CD4-positive, alpha-beta T cell (primary cell): ENCODE measurements around the gene FERMT1. TPM values are rescaled to one million over a fixed set of nuclear protein-coding genes. Genes with fewer than 3 reads are reported as not detected.

Source experiments
- ATAC-seq: fragments of 200-7000 bp; cut with Tn5 transposase; one replicate; pipeline ENCODE4 v1.10.0; 2022; ENCODE audit warnings: mild to moderate bottlenecking; ENCODE audit not compliant: poor library complexity
- CTCF ChIA-PET: fragments of 350-600 bp; sonication (Branson Sonifier 250); formaldehyde crosslinking; loops from one replicate; lab custom pipeline; 2021; ENCODE audit warnings: antibody characterized with exemption, inconsistent platforms; lab: Charles Lee
- POLR2A ChIA-PET: fragments of 350-600 bp; sonication (Branson Sonifier 250); formaldehyde crosslinking; loops from one replicate; lab custom pipeline; 2021; ENCODE audit warnings: antibody characterized with exemption, inconsistent platforms; lab: Charles Lee
- DNase-seq, 14 experiments: peaks; one replicate each; pipeline ENCODE4 v3.0.0-alpha.2; 2013 to 2020; ENCODE audit warnings: mixed read lengths in 2 of 14
- H3K27ac ChIP-seq, 2 donors: one replicate each; pipeline versions ENCODE4 v1.5.1 to v1.7.0; 2013; ENCODE audit warnings: low read length in 2 of 2, low read depth in 1 of 2, mild to moderate bottlenecking in 1 of 2
- H3K27me3 ChIP-seq, 2 experiments: 1 replicate in 1 of 2; 2 replicates in 1 of 2; pipeline versions ENCODE4 v1.6.1 to v1.7.0; 2013; ENCODE audit warnings: low read length in 2 of 2, control low read depth in 1 of 2, mild to moderate bottlenecking in 1 of 2, moderate library complexity in 1 of 2; ENCODE audit not compliant: insufficient read depth in 2 of 2, control insufficient read depth in 1 of 2
- H3K36me3 ChIP-seq: one replicate; pipeline ENCODE4 v1.6.1; 2013; ENCODE audit warnings: low read length, control low read depth; ENCODE audit not compliant: insufficient read depth
- H3K4me1 ChIP-seq: one replicate; pipeline ENCODE4 v1.6.1; 2013; ENCODE audit warnings: low read length, control low read depth; ENCODE audit not compliant: insufficient read depth
- H3K4me3 ChIP-seq: one replicate; pipeline ENCODE4 v1.5.1; 2013; ENCODE audit warnings: mild to moderate bottlenecking, low read length, moderate library complexity
- H3K9me3 ChIP-seq, 2 experiments: 1 replicate in 1 of 2; 2 replicates in 1 of 2; pipeline versions ENCODE4 v1.6.1 to v1.7.0; 2013; ENCODE audit warnings: low read length in 2 of 2, mild to moderate bottlenecking in 2 of 2, control low read depth in 1 of 2, moderate library complexity in 1 of 2; ENCODE audit not compliant: control insufficient read depth in 1 of 2, insufficient read depth in 1 of 2
- H3K27ac Mint-ChIP-seq: one replicate; pipeline ENCODE4 v1.8.0; 2020; ENCODE audit warnings: mixed read lengths
- H3K27me3 Mint-ChIP-seq: one replicate; pipeline ENCODE4 v1.8.0; 2021; ENCODE audit warnings: mixed read lengths
- H3K36me3 Mint-ChIP-seq: one replicate; pipeline ENCODE4 v1.8.0; 2021; ENCODE audit warnings: low read depth, mixed read lengths
- H3K4me1 Mint-ChIP-seq: one replicate; pipeline ENCODE4 v1.8.0; 2021; ENCODE audit warnings: low read depth, mixed read lengths
- H3K4me3 Mint-ChIP-seq: one replicate; pipeline ENCODE4 v1.8.0; 2020; ENCODE audit warnings: mild to moderate bottlenecking, mixed read lengths
- H3K9me3 Mint-ChIP-seq: one replicate; pipeline ENCODE4 v1.8.0; 2020; ENCODE audit warnings: mixed read lengths
- intact Hi-C, 2 experiments: fragments of 100-400 bp; cut with DNase I in 1 of 2; cut with micrococcal nuclease in 1 of 2; formaldehyde crosslinking; loops; one replicate each; pipeline versions ENCODE4 v1.15.1 to v1.9.0; 2023 to 2025; cut with DNase I, micrococcal nuclease
- total RNA-seq, 174 experiments: library from RNA in 2 of 174; stranded (reverse) in 2 of 174; gene quantifications; one replicate each; pipeline ENCODE4 v1.2.3 and lab custom pipeline; 2021 to 2026
- TF ChIP-seq, protein P1 (sequence below): fragments of 200-600 bp; IDR thresholded peaks from one replicate; pipeline ENCODE4 v1.8.0; 2022; ENCODE audit warnings: antibody characterized with exemption, mild to moderate bottlenecking

FERMT1 gene
- total RNA-seq, 2 experiments from 2014 or later, result not detected

DNA sequence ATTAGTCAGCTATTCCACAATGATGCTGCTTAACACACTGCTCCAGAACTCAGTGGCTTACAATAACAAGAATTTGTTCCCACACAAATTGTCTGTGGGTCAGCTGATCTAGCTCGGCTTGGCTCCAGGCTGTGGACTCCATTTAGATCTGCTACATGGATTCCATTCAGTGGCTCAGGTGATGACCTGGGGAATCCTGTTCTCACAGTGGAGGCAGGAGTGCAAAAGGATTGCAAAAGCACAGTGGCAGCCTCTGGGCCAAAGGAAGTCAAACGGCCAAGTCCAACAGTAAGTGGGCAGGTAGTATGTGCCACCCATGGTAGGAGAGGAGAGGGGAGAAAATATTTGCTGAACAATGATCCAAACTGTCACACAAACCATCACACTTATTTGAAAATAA, 53.2 kb downstream of the FERMT1 start:
- no peak for ATAC-seq
- ChIA-PET POLR2A (no interaction called here), CTCF (no interaction called here)
- Mint-ChIP-seq H3K36me3 (no peaks in the 10 kb centered on the region), H3K9me3 (no peaks in the 10 kb centered on the region), H3K27ac (no peak overlapping the region), H3K4me3 (no peak overlapping the region), H3K27me3 (no peaks in the 10 kb centered on the region), H3K4me1 (no peaks in the 10 kb centered on the region)
- intact Hi-C loops, result no loop called here
- H3K27ac ChIP-seq, result no peak overlapping the region
- no peaks in the 10 kb centered on the region for H3K4me1 ChIP-seq
- no peak for DNase-seq
- no peaks in the 10 kb centered on the region for H3K27me3 ChIP-seq
- no peaks in the 10 kb centered on the region for H3K36me3 ChIP-seq
- H3K9me3 ChIP-seq, result no peaks in the 10 kb centered on the region
- no peak overlapping the region for H3K4me3 ChIP-seq
- TF ChIP-seq, protein P1, sequence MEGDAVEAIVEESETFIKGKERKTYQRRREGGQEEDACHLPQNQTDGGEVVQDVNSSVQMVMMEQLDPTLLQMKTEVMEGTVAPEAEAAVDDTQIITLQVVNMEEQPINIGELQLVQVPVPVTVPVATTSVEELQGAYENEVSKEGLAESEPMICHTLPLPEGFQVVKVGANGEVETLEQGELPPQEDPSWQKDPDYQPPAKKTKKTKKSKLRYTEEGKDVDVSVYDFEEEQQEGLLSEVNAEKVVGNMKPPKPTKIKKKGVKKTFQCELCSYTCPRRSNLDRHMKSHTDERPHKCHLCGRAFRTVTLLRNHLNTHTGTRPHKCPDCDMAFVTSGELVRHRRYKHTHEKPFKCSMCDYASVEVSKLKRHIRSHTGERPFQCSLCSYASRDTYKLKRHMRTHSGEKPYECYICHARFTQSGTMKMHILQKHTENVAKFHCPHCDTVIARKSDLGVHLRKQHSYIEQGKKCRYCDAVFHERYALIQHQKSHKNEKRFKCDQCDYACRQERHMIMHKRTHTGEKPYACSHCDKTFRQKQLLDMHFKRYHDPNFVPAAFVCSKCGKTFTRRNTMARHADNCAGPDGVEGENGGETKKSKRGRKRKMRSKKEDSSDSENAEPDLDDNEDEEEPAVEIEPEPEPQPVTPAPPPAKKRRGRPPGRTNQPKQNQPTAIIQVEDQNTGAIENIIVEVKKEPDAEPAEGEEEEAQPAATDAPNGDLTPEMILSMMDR, result no peak

DNA sequence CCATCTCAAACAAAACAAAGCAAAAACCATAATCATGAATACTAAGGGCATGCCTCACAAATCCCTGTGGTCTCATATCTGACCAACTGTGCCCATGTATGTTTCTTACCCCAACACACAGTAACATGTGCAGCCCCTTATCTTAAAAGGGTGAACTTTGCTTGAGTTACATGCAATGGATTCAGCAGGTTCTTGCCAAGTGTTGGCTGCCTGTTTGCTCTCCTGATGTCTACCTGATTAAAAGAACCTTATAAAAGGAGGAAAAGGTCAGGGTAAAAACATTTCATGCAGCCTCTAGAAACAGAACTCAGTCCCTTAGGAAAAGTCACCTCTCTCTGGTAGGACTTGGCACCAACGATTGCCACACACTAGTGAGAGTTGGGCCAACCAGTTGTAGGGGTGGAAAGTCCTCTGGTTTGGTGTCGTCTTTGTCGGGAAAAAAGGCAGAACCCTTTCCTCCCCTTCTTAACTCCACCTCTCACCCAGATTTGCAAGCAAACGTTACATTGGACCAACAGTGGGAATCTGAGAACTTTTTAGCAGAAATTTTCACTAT, 55.0 kb downstream of the FERMT1 start:
- CTCF ChIA-PET, result no interaction called here
- no peaks in the 10 kb centered on the region for H3K27me3 Mint-ChIP-seq
- no peak overlapping the region for H3K4me3 Mint-ChIP-seq

DNA sequence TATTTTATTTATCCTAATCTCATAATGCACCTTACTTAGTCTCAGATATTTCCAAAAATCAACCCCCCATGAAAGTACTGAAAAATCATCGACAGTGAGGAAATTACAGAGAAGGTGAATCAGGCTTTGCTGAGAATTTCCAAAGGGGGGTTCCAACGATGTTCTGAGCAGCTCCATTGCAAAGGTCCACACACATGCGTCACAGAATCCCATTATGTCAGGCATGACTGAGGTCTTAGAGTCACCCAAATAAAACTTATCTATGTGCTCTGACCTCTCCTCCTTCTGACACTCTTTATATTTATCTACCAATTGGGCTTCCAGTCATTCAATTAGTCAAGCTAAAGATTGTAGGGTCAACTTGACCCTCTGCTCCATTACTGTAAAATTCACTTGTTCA, 56.2 kb downstream of the FERMT1 start:
- Mint-ChIP-seq H3K9me3 (no peaks in the 10 kb centered on the region), H3K27ac (no peak overlapping the region)
- CTCF ChIA-PET, result no interaction called here

More for the DNA sequence above, 55.0 kb downstream of the FERMT1 start:
- POLR2A ChIA-PET, result no interaction called here
- Histone ChIP-seq H3K4me1 (no peaks in the 10 kb centered on the region), H3K36me3 (no peaks in the 10 kb centered on the region), H3K27me3 (no peaks in the 10 kb centered on the region), H3K9me3 (no peaks in the 10 kb centered on the region), H3K4me3 (no peak overlapping the region), H3K27ac (no peak overlapping the region)
- TF ChIP-seq, protein P1, result no peak
- intact Hi-C loops, result no loop called here
- Mint-ChIP-seq H3K9me3 (no peaks in the 10 kb centered on the region), H3K36me3 (no peaks in the 10 kb centered on the region), H3K27ac (no peak overlapping the region), H3K4me1 (no peaks in the 10 kb centered on the region)
- no peak for ATAC-seq
- DNase-seq, result no peak

More for the DNA sequence above, 56.2 kb downstream of the FERMT1 start:
- no peaks in the 10 kb centered on the region for H3K27me3 Mint-ChIP-seq
- Histone ChIP-seq H3K4me3 (no peak overlapping the region), H3K27ac (no peak overlapping the region), H3K36me3 (no peaks in the 10 kb centered on the region), H3K27me3 (no peaks in the 10 kb centered on the region), H3K4me1 (no peaks in the 10 kb centered on the region), H3K9me3 (no peaks in the 10 kb centered on the region)
- intact Hi-C loops, result no loop called here
- H3K4me3 Mint-ChIP-seq, result no peak overlapping the region
- ATAC-seq (no peak), DNase-seq (no peak)
- H3K4me1 Mint-ChIP-seq, result no peaks in the 10 kb centered on the region
- POLR2A ChIA-PET, result no interaction called here
- H3K36me3 Mint-ChIP-seq, result no peaks in the 10 kb centered on the region
- TF ChIP-seq, protein P1, result no peak
